ENCODE results near the gene PSMA1. TPM values are rescaled to one million over a fixed set of nuclear protein-coding genes. Genes with fewer than 3 reads are reported as not detected.

PSMA1 gene
- total RNA-seq, 2 experiments from 2014 or later, result 222 to 268 TPM

DNA sequence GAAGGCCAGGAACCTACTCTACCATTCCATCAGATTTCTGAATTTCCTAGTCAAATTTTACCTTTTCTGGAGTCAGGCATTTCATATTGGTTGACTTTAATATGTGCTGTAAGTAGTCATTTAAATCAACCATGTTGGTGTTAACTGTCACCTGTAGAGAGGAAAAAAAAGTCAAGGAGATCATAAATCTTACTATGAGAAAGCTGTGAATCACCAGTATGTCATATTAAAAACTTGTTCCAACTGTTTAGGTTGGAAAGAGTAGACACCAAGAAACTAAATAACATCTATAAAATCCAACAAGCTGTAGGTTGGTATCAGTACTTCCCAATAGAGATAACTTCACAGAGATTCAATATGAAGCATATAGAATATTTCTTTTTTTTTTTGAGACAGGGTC is 60.0 kb downstream of the PSMA1 start:
- no peak for DNase-seq
- Mint-ChIP-seq H3K36me3 (peaks cover 34% of the 10 kb centered on the region), H3K27me3 (no peaks in the 10 kb centered on the region), H3K4me1 (no peaks in the 10 kb centered on the region), H3K9me3 (ENCODE audit: low read depth) (no peaks in the 10 kb centered on the region), H3K27ac (peak overlapping the region; percentile 8), H3K4me3 (no peak overlapping the region)
- CTCF ChIA-PET, result interaction anchor here (1.0 kb wide), 1 partner anchor 446 kb away, joined by 3 read pairs; no protein-coding TSS in a partner anchor
- ATAC-seq, result no peak

DNA sequence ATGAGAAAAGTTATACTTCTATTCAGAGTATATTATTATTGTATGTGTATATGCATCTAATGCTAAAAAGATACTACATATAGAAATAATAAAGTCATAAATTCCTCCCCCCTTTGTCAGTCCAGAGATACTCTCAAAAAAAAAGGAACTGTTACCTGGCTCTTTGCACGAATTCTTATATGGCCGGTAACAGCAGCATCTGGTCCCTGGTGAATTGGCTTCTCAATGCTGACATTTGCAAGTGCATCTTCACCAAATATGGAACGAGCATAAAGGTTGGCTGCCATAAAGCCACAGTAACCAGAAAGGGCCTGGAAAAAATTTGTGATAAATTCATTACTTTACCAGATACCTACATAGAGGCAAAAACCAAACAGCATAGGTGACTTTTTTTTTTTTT is 61.8 kb downstream of the PSMA1 start:
- H3K4me3 Mint-ChIP-seq, result no peak overlapping the region
- no peaks in the 10 kb centered on the region for H3K9me3 Mint-ChIP-seq (ENCODE audit: low read depth)
- ATAC-seq (no peak), DNase-seq (no peak)
- CTCF ChIA-PET, result interaction anchor here (0.6 to 1.6 kb wide), 5 partner anchors 10 to 433 kb away, joined by 3 to 5 read pairs (median 3); partner anchors contain the start of gene CYP2R1
- peaks cover 34% of the 10 kb centered on the region for H3K36me3 Mint-ChIP-seq
- H3K27ac Mint-ChIP-seq, result no peak overlapping the region
- H3K27me3 Mint-ChIP-seq, result no peaks in the 10 kb centered on the region
- peaks cover 2% of the 10 kb centered on the region for H3K4me1 Mint-ChIP-seq

DNA sequence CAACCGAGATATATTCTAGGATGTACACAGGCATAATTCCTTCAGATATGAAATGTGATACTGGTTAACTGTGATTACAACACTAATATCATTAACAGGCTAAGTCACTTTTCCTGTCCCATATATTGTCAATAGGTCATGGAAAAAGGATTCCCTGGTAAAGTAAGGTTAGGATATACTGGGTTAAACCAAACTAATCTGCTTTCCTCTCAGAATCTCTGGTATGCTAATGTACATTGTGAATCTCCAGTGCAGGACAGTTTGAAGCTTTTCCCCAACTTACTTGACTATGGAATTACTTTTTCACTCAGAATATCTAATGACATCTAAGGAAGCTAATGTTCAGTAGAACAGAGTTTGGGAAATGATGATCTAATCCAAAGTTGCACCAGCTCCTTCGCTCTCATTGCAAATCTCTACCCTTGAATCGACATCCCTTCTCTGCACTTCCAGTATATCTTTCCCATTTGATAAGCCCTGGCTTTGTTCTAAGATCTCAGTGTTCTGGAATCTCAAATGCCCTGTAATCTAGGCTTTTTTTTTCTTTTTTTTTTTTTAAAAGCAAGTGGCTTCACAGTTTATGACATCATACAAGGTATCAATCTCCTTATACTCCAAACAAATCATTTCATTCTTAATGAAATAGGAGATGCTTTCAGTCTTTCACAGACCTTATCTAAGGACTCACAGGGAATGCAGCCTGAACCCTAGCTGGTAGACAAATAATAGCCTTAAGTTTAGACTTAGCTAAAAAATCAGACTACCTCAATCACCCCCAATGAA is 64.3 kb downstream of the PSMA1 start:
- Mint-ChIP-seq H3K27ac (no peak overlapping the region), H3K36me3 (peaks cover 37% of the 10 kb centered on the region), H3K4me1 (peaks cover 5% of the 10 kb centered on the region)

More for the DNA sequence above, 64.3 kb downstream of the PSMA1 start:
- DNase-seq, result no peak
- no peak for ATAC-seq
- no peak overlapping the region for H3K4me3 Mint-ChIP-seq
- H3K27me3 Mint-ChIP-seq, result no peaks in the 10 kb centered on the region
- H3K9me3 Mint-ChIP-seq (ENCODE audit: low read depth), result no peaks in the 10 kb centered on the region
- CTCF ChIA-PET, result interaction anchor here (0.7 to 5.2 kb wide), 46 partner anchors 9 to 684 kb away, joined by 3 to 77 read pairs (median 4); no protein-coding TSS in a partner anchor

Other genes starting within 250 kb of the PSMA1 start
- 10 to 100 TPM; 74.8 to 76.1 TPM for gene RRAS2, start 161.2 kb downstream of the PSMA1 start, total RNA-seq
- gene COPB1, start 20.6 kb downstream of the PSMA1 start, total RNA-seq, result 100 to 1,000 TPM in 1 of 2 experiments, 10 to 100 TPM in 1; 74.7 to 106 TPM
- 10 to 100 TPM; 81.3 to 92.2 TPM for gene PDE3B, start 123.4 kb upstream of the PSMA1 start, total RNA-seq

All from activated CD8-positive, alpha-beta memory T cell treated with anti-CD3 and anti-CD28 coated beads, Interleukin-2, amount 10 ng/mL, durations not matched to agents 7 days and 5 days (primary cell).